Measurements from ENCODE around the gene GCG.

- TF ChIP-seq EZH2 (IDR thresholded peaks at IDR 0.05; ENCODE audit: low read length), result no peak
- TF ChIP-seq CTCF (optimal IDR thresholded peaks at IDR 0.05 in 1 of 3, IDR thresholded peaks at IDR 0.05 in 1 of 3, conservative IDR thresholded peaks at IDR 0.05 in 1 of 3; ENCODE audit: extremely low read depth in 1 of 3, insufficient read depth in 2 of 3, low read length in 3 of 3), result no peak
Measured at GRCh38 chr2:162100579-162100978, 51.5 kb downstream of the GCG start.

All from keratinocyte (primary cell).